Keratinocyte (primary cell): ENCODE results near the gene SGSM1. TPM values are rescaled to one million over a fixed set of nuclear protein-coding genes. Genes with fewer than 3 reads are reported as not detected.

Experiments used
- DNase-seq: peaks from one replicate; pipeline ENCODE4 v3.0.0-alpha.2; 2011; ENCODE audit warnings: low read depth, missing footprints, low spot score
- FAIRE-seq: peaks from 2 replicates; lab custom pipeline; 2011; peaks lifted over from hg19 to GRCh38; lab: Jason Lieb, UNC
- H2AFZ ChIP-seq: 2 replicates; pipeline ENCODE4 v1.6.0; 2012; ENCODE audit warnings: low read length, control low read depth, inconsistent platforms; ENCODE audit not compliant: control insufficient read depth
- H3K27ac ChIP-seq: 2 replicates; pipeline ENCODE4 v1.5.1; 2011; ENCODE audit warnings: low read length; ENCODE audit not compliant: control insufficient read depth, insufficient read depth
- H3K27me3 ChIP-seq: 3 replicates; pipeline ENCODE4 v1.6.0; 2011; ENCODE audit warnings: low read length; ENCODE audit not compliant: control insufficient read depth, insufficient read depth; ENCODE audit errors: extremely low read depth
- H3K36me3 ChIP-seq, 2 experiments: 2 replicates in 1 of 2; 3 replicates in 1 of 2; pipeline ENCODE4 v1.5.1; 2011; ENCODE audit warnings: low read length in 2 of 2, mild to moderate bottlenecking in 1 of 2; ENCODE audit not compliant: control insufficient read depth in 2 of 2, insufficient read depth in 2 of 2; ENCODE audit errors: extremely low read depth in 1 of 2
- H3K4me1 ChIP-seq: 3 replicates; pipeline ENCODE4 v1.5.1; 2011; ENCODE audit warnings: low read length; ENCODE audit not compliant: control insufficient read depth, insufficient read depth; ENCODE audit errors: extremely low read depth
- H3K4me2 ChIP-seq: 3 replicates; pipeline ENCODE4 v1.6.0; 2011; ENCODE audit warnings: low read depth, low read length; ENCODE audit not compliant: control insufficient read depth, insufficient read depth; ENCODE audit errors: extremely low read depth
- H3K4me3 ChIP-seq, 3 experiments: fragments of 200-600 bp in 1 of 3; sonication (generic) in 1 of 3; 2 replicates in 2 of 3; 3 replicates in 1 of 3; pipeline ENCODE4 v1.5.1; 2011 to 2016; ENCODE audit warnings: low read length in 3 of 3, mild to moderate bottlenecking in 3 of 3, control low read depth in 2 of 3, inconsistent platforms in 1 of 3, low read depth in 1 of 3, mixed read lengths in 1 of 3, mixed run types in 1 of 3, moderate library complexity in 1 of 3; ENCODE audit not compliant: control insufficient read depth in 2 of 3, insufficient read depth in 2 of 3; ENCODE audit errors: extremely low read depth in 1 of 3
- H3K79me2 ChIP-seq: 2 replicates; pipeline ENCODE4 v1.6.0; 2012; ENCODE audit warnings: low read length; ENCODE audit not compliant: control insufficient read depth, insufficient read depth
- H3K9ac ChIP-seq: 3 replicates; pipeline ENCODE4 v1.6.0; 2011; ENCODE audit warnings: low read length; ENCODE audit not compliant: control insufficient read depth, insufficient read depth; ENCODE audit errors: extremely low read depth
- H3K9me1 ChIP-seq: 3 replicates; pipeline ENCODE4 v1.6.0; 2011; ENCODE audit warnings: low read length; ENCODE audit not compliant: control insufficient read depth, insufficient read depth; ENCODE audit errors: extremely low read depth
- H3K9me3 ChIP-seq: 2 replicates; pipeline ENCODE4 v1.5.1; 2012; ENCODE audit warnings: low read depth, low read length; ENCODE audit not compliant: control insufficient read depth
- H4K20me1 ChIP-seq: 3 replicates; pipeline ENCODE4 v1.6.0; 2011; ENCODE audit warnings: low read length; ENCODE audit not compliant: control insufficient read depth, insufficient read depth; ENCODE audit errors: extremely low read depth
- EZH2 ChIP-seq: IDR thresholded peaks from one replicate; pipeline ENCODE4 v1.6.1; 2012; ENCODE audit warnings: inconsistent platforms, mild to moderate bottlenecking, low read length, moderate library complexity
- dilution Hi-C: fragments of 300-500 bp; cut with MboI; formaldehyde crosslinking; loops from one replicate; pipeline ENCODE4 v1.7.0; 2020; ENCODE audit warnings: low sequenced_read_pairs; ENCODE audit not compliant: extremely low pct_ligation_motif_present
- polyA plus RNA-seq, 5 experiments: library from polyadenylated mRNA; depleted of rRNA in 3 of 5; stranded (reverse) in 3 of 5; stranded (forward) in 1 of 5; unstranded in 1 of 5; fragments of >200 nt; gene quantifications; 1 replicate in 1 of 5; 2 replicates in 3 of 5; 3 replicates in 1 of 5; pipeline versions ENCODE4 v1.2.1 to v1.2.3, GENCODE V29; 2011 to 2012; ENCODE audit warnings: missing spikeins in 2 of 5, low read depth in 1 of 5, low replicate concordance in 1 of 5
- TF ChIP-seq, protein P1 (sequence below), 3 experiments: IDR thresholded peaks in 1 of 3; conservative IDR thresholded peaks in 1 of 3; optimal IDR thresholded peaks in 1 of 3; 2 replicates in 2 of 3; 3 replicates in 1 of 3; pipeline versions ENCODE3 to v1.5.1; 2011; ENCODE audit warnings: low read length in 3 of 3, mild to moderate bottlenecking in 3 of 3, moderate library complexity in 2 of 3, control low read depth in 1 of 3, inconsistent platforms in 1 of 3; ENCODE audit not compliant: insufficient read depth in 2 of 3; ENCODE audit errors: extremely low read depth in 1 of 3

Gene SGSM1
- polyA plus RNA-seq, 1 donor (not counting 4 experiments of a cell fraction or from before 2014, with no cell fraction given) = not detected

DNA sequence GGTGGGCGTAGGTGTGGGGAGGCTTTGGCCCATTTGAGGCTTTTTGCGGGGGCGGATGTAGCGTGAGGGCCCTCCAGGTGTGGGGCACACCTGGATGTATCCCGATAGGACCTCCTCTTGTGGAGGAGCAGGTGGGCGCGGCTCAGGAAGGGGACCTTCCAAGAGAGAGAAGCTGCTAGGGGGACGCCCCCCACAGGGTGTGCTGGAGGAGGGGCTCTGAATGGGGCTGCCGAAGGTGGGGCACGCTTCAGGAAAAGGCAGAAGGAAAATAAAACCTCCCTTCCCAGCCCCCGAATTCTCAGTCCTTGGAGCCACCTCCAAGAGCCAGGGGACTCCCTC is 621 bp downstream of the SGSM1 start:
- Histone ChIP-seq H3K9ac (no peak overlapping the region), H3K9me1 (no peaks in the 10 kb centered on the region), H2AFZ (no peak overlapping the region), H3K27ac (no peak overlapping the region), H3K4me3 (no peak overlapping the region), H3K36me3 (no peaks in the 10 kb centered on the region), H4K20me1 (no peaks in the 10 kb centered on the region), H3K79me2 (no peaks in the 10 kb centered on the region), H3K27me3 (peaks cover 38% of the 10 kb centered on the region), H3K4me2 (peak overlapping the region; percentile 69), H3K4me1 (no peaks in the 10 kb centered on the region), H3K9me3 (no peaks in the 10 kb centered on the region)
- dilution Hi-C loops = no loop called here
- no peak for TF ChIP-seq EZH2
- TF ChIP-seq, protein P1, sequence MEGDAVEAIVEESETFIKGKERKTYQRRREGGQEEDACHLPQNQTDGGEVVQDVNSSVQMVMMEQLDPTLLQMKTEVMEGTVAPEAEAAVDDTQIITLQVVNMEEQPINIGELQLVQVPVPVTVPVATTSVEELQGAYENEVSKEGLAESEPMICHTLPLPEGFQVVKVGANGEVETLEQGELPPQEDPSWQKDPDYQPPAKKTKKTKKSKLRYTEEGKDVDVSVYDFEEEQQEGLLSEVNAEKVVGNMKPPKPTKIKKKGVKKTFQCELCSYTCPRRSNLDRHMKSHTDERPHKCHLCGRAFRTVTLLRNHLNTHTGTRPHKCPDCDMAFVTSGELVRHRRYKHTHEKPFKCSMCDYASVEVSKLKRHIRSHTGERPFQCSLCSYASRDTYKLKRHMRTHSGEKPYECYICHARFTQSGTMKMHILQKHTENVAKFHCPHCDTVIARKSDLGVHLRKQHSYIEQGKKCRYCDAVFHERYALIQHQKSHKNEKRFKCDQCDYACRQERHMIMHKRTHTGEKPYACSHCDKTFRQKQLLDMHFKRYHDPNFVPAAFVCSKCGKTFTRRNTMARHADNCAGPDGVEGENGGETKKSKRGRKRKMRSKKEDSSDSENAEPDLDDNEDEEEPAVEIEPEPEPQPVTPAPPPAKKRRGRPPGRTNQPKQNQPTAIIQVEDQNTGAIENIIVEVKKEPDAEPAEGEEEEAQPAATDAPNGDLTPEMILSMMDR (optimal IDR thresholded peaks at IDR 0.05 in 1 of 3, IDR thresholded peaks at IDR 0.05 in 1 of 3, conservative IDR thresholded peaks at IDR 0.05 in 1 of 3; ENCODE audit: extremely low read depth in 1 of 3, insufficient read depth in 2 of 3, low read length in 3 of 3) = no peak
- DNase-seq = no peak
- FAIRE-seq = no peak

DNA sequence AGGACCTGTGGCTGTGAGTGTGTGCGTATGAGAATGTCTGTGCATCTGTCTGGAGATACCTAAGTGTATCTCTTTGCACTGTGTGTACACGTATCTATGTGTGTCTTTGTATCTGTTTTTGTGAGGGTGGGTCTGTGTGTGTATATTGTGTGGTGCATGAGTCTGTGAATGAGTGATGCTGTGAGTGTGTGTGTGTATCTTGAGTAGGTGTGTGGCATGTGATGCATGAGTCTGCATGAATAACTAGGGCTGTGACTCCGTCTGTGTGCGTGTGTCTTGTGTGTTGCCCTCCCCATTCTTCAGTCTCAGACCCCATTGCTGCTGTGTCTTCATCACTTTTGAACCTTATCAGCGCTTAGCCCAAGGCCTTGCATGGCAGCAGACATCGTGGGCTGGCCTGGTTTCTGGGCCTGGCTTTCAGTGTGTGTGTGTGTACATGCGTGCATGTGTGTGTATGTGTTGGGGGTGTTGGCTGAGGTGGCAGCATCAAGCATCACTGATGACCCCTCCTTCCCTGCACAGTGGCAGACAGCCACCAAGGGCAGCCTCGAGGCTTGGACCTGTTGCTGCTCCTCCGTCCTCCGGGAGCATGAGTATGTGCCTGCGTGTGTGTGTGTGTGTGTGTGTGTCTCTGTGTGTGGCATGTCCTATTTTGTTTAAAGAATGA is 1.4 kb downstream of the SGSM1 start:
- TF ChIP-seq, protein P1 (optimal IDR thresholded peaks at IDR 0.05 in 1 of 3, IDR thresholded peaks at IDR 0.05 in 1 of 3, conservative IDR thresholded peaks at IDR 0.05 in 1 of 3; ENCODE audit: extremely low read depth in 1 of 3, insufficient read depth in 2 of 3, low read length in 3 of 3) = no peak
- peak; percentile 41 for TF ChIP-seq EZH2
- FAIRE-seq = no peak
- H3K36me3 ChIP-seq = no peaks in the 10 kb centered on the region

More for the DNA sequence above, 1.4 kb downstream of the SGSM1 start:
- dilution Hi-C loops = no loop called here
- H3K9me1 ChIP-seq = no peaks in the 10 kb centered on the region
- no peak overlapping the region for H3K9ac ChIP-seq
- no peaks in the 10 kb centered on the region for H3K4me1 ChIP-seq
- H3K9me3 ChIP-seq = no peaks in the 10 kb centered on the region
- no peak overlapping the region for H3K4me2 ChIP-seq
- H4K20me1 ChIP-seq = no peaks in the 10 kb centered on the region
- H2AFZ ChIP-seq = no peak overlapping the region
- peak; percentile 7 for DNase-seq
- no peak overlapping the region for H3K27ac ChIP-seq
- peaks cover 38% of the 10 kb centered on the region for H3K27me3 ChIP-seq
- no peak overlapping the region for H3K4me3 ChIP-seq
- no peaks in the 10 kb centered on the region for H3K79me2 ChIP-seq
